A549 (cell line): ENCODE measurements around the gene SP100. TPM values are rescaled to one million over a fixed set of nuclear protein-coding genes. Genes with fewer than 3 reads are reported as not detected.

Source experiments
- ATAC-seq, 2 experiments: fragments of 200-7000 bp in 1 of 2; fragments of >200 bp in 1 of 2; cut with Nextera tagmentation in 1 of 2; cut with Tn5 transposase in 1 of 2; 3 replicates each; pipeline versions ENCODE4 v1.8.0 to v1.9.1; 2018 to 2020; ENCODE audit warnings: mild to moderate bottlenecking in 1 of 2, moderate library complexity in 1 of 2
- CTCF ChIA-PET: fragments of 300-600 bp; sonication (Branson Sonifier 250); formaldehyde crosslinking; extraction: SDS; loops from one replicate; lab custom pipeline; 2021; ENCODE audit warnings: antibody characterized with exemption, inconsistent platforms; lab: Yijun Ruan, JAX
- POLR2A ChIA-PET: fragments of 350-600 bp; formaldehyde crosslinking; extraction: SDS; loops from one replicate; lab custom pipeline; 2021; ENCODE audit warnings: antibody characterized with exemption, inconsistent platforms; lab: Yijun Ruan, JAX
- DNase-seq, 2 experiments: peaks; one replicate each; pipeline versions ENCODE4 v3.0.0 to v3.0.0-alpha.2; 2011 to 2016; ENCODE audit warnings: low read depth in 1 of 2, low spot score in 1 of 2
- FAIRE-seq: peaks from 2 replicates; lab custom pipeline; 2011; peaks lifted over from hg19 to GRCh38; lab: Jason Lieb, UNC
- H3K27ac ChIP-seq, 2 experiments: fragments of >200 bp; sonication (Bioruptor Twin); formaldehyde crosslinking; 3 replicates each; pipeline ENCODE4 v1.5.1; 2016 to 2017
- H3K4me1 ChIP-seq: fragments of >200 bp; sonication (Bioruptor Twin); formaldehyde crosslinking; 3 replicates; pipeline ENCODE4 v1.6.1; 2016
- H3K4me2 ChIP-seq: fragments of >200 bp; sonication (Bioruptor Twin); formaldehyde crosslinking; 3 replicates; pipeline ENCODE4 v1.6.1; 2016
- H3K4me3 ChIP-seq: fragments of >200 bp; sonication (Bioruptor Twin); formaldehyde crosslinking; 3 replicates; pipeline ENCODE4 v1.5.1; 2016
- H3K9me3 ChIP-seq: fragments of >200 bp; sonication (Bioruptor Twin); formaldehyde crosslinking; 3 replicates; pipeline ENCODE4 v1.6.1; 2016
- ATOH8 ChIP-seq: fragments of 250-450 bp; sonication (Bioruptor Pico); IDR thresholded peaks from 2 replicates; pipeline ENCODE4 v1.5.0; 2020; ENCODE audit warnings: low read depth, mild to moderate bottlenecking, moderate library complexity
- BCL3 ChIP-seq: fragments of >200 bp; sonication (Bioruptor Twin); formaldehyde crosslinking; IDR thresholded peaks from 3 replicates; pipeline ENCODE4 v1.6.1; 2016
- E2F6 ChIP-seq: IDR thresholded peaks from 2 replicates; pipeline ENCODE4 v1.6.1; 2012; ENCODE audit warnings: low read depth, borderline replicate concordance
- EHF ChIP-seq: fragments of 250-450 bp; sonication (Bioruptor Pico); IDR thresholded peaks from 2 replicates; pipeline ENCODE4 v1.5.0; 2020; ENCODE audit warnings: mild to moderate bottlenecking
- EHMT2 ChIP-seq: fragments of 200-600 bp; sonication (generic); IDR thresholded peaks from 2 replicates; pipeline ENCODE4 v1.6.1; 2016; ENCODE audit warnings: antibody characterized with exemption, low read depth, mild to moderate bottlenecking, moderate library complexity
- ELK1 ChIP-seq: fragments of 150-350 bp; IDR thresholded peaks from 2 replicates; pipeline ENCODE4 v1.6.1; 2014; ENCODE audit warnings: low read depth, mild to moderate bottlenecking, low read length
- EP300 ChIP-seq, 2 experiments: fragments of >200 bp; sonication (Bioruptor Twin); formaldehyde crosslinking; IDR thresholded peaks; 2 replicates in 1 of 2; 3 replicates in 1 of 2; pipeline ENCODE4 v1.6.1; 2016 to 2017
- FOSL2 ChIP-seq, 2 experiments: fragments of 450-650 bp in 1 of 2; fragments of >200 bp in 1 of 2; sonication (Bioruptor Twin) in 1 of 2; formaldehyde crosslinking; IDR thresholded peaks; 2 replicates each; pipeline versions ENCODE4 v1.5.0 to v1.6.1; 2016 to 2020; ENCODE audit warnings: mild to moderate bottlenecking in 1 of 2, moderate library complexity in 1 of 2
- GATA3 ChIP-seq: IDR thresholded peaks from 2 replicates; pipeline ENCODE4 v1.6.1; 2012; ENCODE audit warnings: borderline replicate concordance
- HDAC2 ChIP-seq: fragments of 200-600 bp; sonication (generic); IDR thresholded peaks from 2 replicates; pipeline ENCODE4 v1.6.1; 2016
- HEYL ChIP-seq: fragments of 250-450 bp; sonication (Bioruptor Pico); IDR thresholded peaks from 2 replicates; pipeline ENCODE4 v1.8.0; 2021; ENCODE audit warnings: mild to moderate bottlenecking, moderate library complexity
- HMGXB4 ChIP-seq: fragments of 250-450 bp; sonication (Bioruptor Pico); IDR thresholded peaks from 2 replicates; pipeline ENCODE4 v1.5.0; 2021; ENCODE audit warnings: mild to moderate bottlenecking, moderate library complexity, borderline replicate concordance
- HOXB13 ChIP-seq: fragments of 250-450 bp; sonication (Bioruptor Pico); IDR thresholded peaks from 2 replicates; pipeline ENCODE4 v1.5.0; 2020; ENCODE audit warnings: low read depth, mild to moderate bottlenecking, moderate library complexity
- JUNB ChIP-seq: fragments of >200 bp; sonication (Bioruptor Twin); formaldehyde crosslinking; IDR thresholded peaks from 2 replicates; pipeline ENCODE4 v1.6.1; 2016
- MAFK ChIP-seq: fragments of 450-650 bp; IDR thresholded peaks from 2 replicates; pipeline ENCODE4 v1.6.1; 2014; ENCODE audit not compliant: partially characterized antibody
- MAZ ChIP-seq: fragments of 150-350 bp; IDR thresholded peaks from 2 replicates; pipeline ENCODE4 v1.6.1; 2014; ENCODE audit warnings: antibody characterized with exemption, low read depth, low read length, borderline replicate concordance
- MYC ChIP-seq: IDR thresholded peaks from 2 replicates; pipeline ENCODE4 v1.6.1; 2012; ENCODE audit warnings: mild to moderate bottlenecking, inconsistent platforms, low read length, improper control_type of control experiment, borderline replicate concordance
- NFE2L2 ChIP-seq: fragments of 150-350 bp; conservative IDR thresholded peaks from 2 replicates; pipeline ENCODE4 v1.6.1; 2014; ENCODE audit warnings: low read length
- NR3C1 ChIP-seq: fragments of >200 bp; sonication (Bioruptor Twin); formaldehyde crosslinking; IDR thresholded peaks from 3 replicates; pipeline ENCODE4 v1.6.1; 2017
- RAD21 ChIP-seq, 2 experiments: fragments of >200 bp in 1 of 2; sonication (Bioruptor Twin) in 1 of 2; formaldehyde crosslinking in 1 of 2; IDR thresholded peaks in 1 of 2; conservative IDR thresholded peaks in 1 of 2; 2 replicates in 1 of 2; 3 replicates in 1 of 2; pipeline ENCODE4 v1.6.1; 2012 to 2018; ENCODE audit warnings: inconsistent platforms in 1 of 2
- RARB ChIP-seq: fragments of 250-450 bp; sonication (Bioruptor Pico); IDR thresholded peaks from 2 replicates; pipeline ENCODE4 v1.8.0; 2021; ENCODE audit warnings: mild to moderate bottlenecking, moderate library complexity
- REST ChIP-seq: fragments of 200-600 bp; sonication (generic); IDR thresholded peaks from 2 replicates; pipeline ENCODE4 v1.6.1; 2016; ENCODE audit warnings: antibody characterized with exemption, mild to moderate bottlenecking, moderate library complexity
- RNF2 ChIP-seq: fragments of 200-600 bp; sonication (generic); IDR thresholded peaks from 2 replicates; pipeline ENCODE4 v1.6.1; 2016; ENCODE audit warnings: low read depth, mild to moderate bottlenecking, antibody characterized with exemption, moderate library complexity, borderline replicate concordance
- SMC3 ChIP-seq: fragments of >200 bp; sonication (Bioruptor Twin); formaldehyde crosslinking; IDR thresholded peaks from 3 replicates; pipeline ENCODE4 v1.6.1; 2018; ENCODE audit warnings: inconsistent platforms
- TFCP2L1 ChIP-seq: fragments of 250-450 bp; sonication (Bioruptor Pico); IDR thresholded peaks from 2 replicates; pipeline ENCODE4 v1.5.0; 2021; ENCODE audit warnings: mild to moderate bottlenecking
- TP53 ChIP-seq: fragments of 250-450 bp; sonication (Bioruptor Pico); IDR thresholded peaks from 2 replicates; pipeline ENCODE4 v1.5.0; 2021; ENCODE audit warnings: mild to moderate bottlenecking, moderate library complexity
- USF2 ChIP-seq: fragments of 450-650 bp; IDR thresholded peaks from 2 replicates; pipeline ENCODE4 v1.6.1; 2014; ENCODE audit warnings: antibody characterized with exemption
- ZC3H11A ChIP-seq: fragments of 450-650 bp; IDR thresholded peaks from 2 replicates; pipeline ENCODE4 v1.6.1; 2014; ENCODE audit warnings: antibody characterized with exemption, mild to moderate bottlenecking
- WGBS: methylation state at CpG from one replicate; pipeline ENCODE4 v1.1.6; 2017; ENCODE audit errors: missing lambda C conversion rate; 5-methylcytosine and 5-hydroxymethylcytosine counted together
- polyA plus RNA-seq, 4 experiments: library from polyadenylated mRNA; depleted of rRNA in 3 of 4; stranded (reverse); fragments of >200 nt; fragmentation: RNase III in 1 of 4; extraction: RNeasy Plus Mini Kit Qiagen cat#74134 plus additional on column Dnase treatment in 1 of 4; gene quantifications; 2 replicates in 3 of 4; 3 replicates in 1 of 4; pipeline ENCODE4 v1.2.3, GENCODE V29; 2011 to 2017

Gene SP100
- polyA plus RNA-seq, 2 of the 4 experiments (the other 2 are of a cell fraction): 23.7 to 39.8 TPM

- POLR2A ChIA-PET: no interaction called here
- DNase-seq (peak in 1 of 2 experiments; percentile 14), FAIRE-seq (no peak)
Measured at GRCh38 chr2:230413479-230413878, 2.5 kb upstream of the SP100 start.

GRCh38 chr2:230414302-230414701 is 1.7 kb upstream of the SP100 start:
- ATAC-seq (no peak), DNase-seq (no peak), FAIRE-seq (no peak)
- Histone ChIP-seq H3K9me3 (no peaks in the 10 kb centered on the region), H3K4me2 (no peak overlapping the region), H3K4me3 (no peak overlapping the region), H3K4me1 (peaks cover 24% of the 10 kb centered on the region; the same call in 2 of the 3 replicates), H3K27ac (no peak overlapping the region)
- ChIA-PET CTCF (no interaction called here), POLR2A (no interaction called here)
- 100% methylated on average over 4 of the region's 6 CpGs for WGBS
- TF ChIP-seq ATOH8 (no peak), BCL3 (no peak), RNF2 (no peak), HEYL (CRISPR knock-in tag) (no peak), MAZ (no peak), REST (no peak), MAFK (no peak), RARB (CRISPR knock-in tag) (no peak), TP53 (no peak)

More at GRCh38 chr2:230413479-230413878, 2.5 kb upstream of the SP100 start:
- Histone ChIP-seq H3K27ac (no peak overlapping the region), H3K4me3 (no peak overlapping the region), H3K4me1 (peaks cover 23% of the 10 kb centered on the region; the same call in 2 of the 3 replicates), H3K9me3 (no peaks in the 10 kb centered on the region), H3K4me2 (no peak overlapping the region)
- ATAC-seq: no peak
- WGBS: 91% methylated on average over 3 of the region's 3 CpGs
- TF ChIP-seq ZC3H11A (no peak), GATA3 (no peak), EP300 (IDR thresholded peaks at IDR 0.05) (no peak), EHF (no peak), E2F6 (no peak), SMC3 (no peak), USF2 (no peak), HMGXB4 (no peak), NFE2L2 (no peak), MYC (no peak), RAD21 (conservative IDR thresholded peaks at IDR 0.05 in 1 of 2, IDR thresholded peaks at IDR 0.05 in 1 of 2) (no peak), TFCP2L1 (CRISPR knock-in tag) (no peak), JUNB (no peak), MAFK (no peak), HDAC2 (no peak), HOXB13 (CRISPR knock-in tag) (no peak), NR3C1 (no peak), EHMT2 (no peak), FOSL2 (IDR thresholded peaks at IDR 0.05) (no peak), FOSL2 (CRISPR knock-in tag; IDR thresholded peaks at IDR 0.05) (no peak), ELK1 (no peak)
- TF ChIP-seq, all 56 proteins: peak for 0
- CTCF ChIA-PET: no interaction called here
